Measurements from ENCODE around the gene PSMB5.
"Not testable (repeated sequence)": the region's sequence is repeated elsewhere in the genome, so short reads cannot be mapped to it uniquely, and the experiment has no call there.

The PSMB5 gene

DNA sequence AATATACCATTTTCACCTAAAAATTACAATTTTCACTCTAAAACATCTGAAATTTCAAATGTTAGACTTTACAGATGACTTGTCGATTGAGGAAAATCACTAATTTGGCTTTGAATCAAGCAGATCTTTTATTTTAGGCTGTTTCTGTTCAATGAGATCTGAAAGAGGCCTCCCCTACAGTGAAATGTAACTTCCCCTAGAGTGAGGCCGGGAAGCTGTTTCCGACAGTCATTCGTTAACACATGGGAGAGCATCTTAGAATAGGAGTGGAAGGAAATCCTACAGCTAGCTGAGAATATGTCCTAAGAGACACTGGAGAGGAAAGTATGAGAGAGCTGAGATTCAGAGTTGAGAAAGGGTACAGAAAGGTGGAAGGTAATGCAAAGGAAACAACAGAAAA lies 19.1 kb downstream of the PSMB5 start:
- no peak for DNase-seq (ENCODE audit: low read depth in 3 of 3)

DNA sequence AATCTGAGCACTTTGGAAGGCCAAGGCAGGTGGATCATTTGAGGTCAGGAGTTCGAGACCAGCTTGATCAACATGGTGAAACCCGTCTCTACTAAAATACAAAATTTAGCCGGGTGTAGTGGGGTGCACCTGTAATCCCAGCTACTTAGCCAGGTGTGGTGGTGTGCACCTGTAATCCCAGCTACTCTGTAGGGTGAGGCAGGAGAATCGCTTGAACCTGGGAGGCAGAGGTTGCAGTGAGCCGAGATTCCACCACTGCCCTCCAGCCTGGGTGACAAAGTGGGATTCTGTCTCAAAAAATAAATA lies 21.0 kb downstream of the PSMB5 start:
- not testable (repeated sequence) for DNase-seq (ENCODE audit: low read depth in 3 of 3)

DNA sequence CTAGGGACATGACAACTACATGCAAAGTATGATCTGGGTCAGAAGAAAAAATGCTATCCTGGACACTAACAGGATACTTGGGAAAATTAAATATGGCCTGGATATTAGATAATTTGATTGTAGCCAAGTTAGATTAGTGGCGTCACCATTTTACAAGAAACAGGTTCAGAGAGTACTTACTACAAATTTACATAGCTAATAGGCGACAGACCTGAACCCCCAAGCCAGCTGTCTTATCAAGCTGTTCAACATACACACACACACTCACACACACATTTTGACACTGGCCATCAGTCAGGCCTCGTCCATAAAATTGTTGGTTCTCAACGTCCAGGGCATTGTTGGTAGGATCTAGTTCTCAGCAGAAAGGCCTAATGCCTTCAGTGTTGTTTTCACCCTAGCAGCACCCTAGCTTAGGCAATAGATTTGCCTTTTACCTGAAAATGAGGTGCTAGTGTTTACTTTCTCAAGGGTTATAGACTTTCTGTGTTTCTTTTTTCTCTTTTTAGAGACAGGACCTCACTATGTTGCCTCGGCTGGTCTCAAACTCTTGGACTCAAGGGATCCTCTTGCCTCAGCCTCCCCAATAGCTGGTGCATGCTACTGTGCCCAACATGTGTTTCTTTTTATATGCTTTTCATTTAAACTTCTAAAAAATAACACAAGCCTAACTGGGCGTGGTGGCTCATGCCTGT lies 21.5 kb downstream of the PSMB5 start:
- DNase-seq (ENCODE audit: low read depth in 3 of 3), result no peak

DNA sequence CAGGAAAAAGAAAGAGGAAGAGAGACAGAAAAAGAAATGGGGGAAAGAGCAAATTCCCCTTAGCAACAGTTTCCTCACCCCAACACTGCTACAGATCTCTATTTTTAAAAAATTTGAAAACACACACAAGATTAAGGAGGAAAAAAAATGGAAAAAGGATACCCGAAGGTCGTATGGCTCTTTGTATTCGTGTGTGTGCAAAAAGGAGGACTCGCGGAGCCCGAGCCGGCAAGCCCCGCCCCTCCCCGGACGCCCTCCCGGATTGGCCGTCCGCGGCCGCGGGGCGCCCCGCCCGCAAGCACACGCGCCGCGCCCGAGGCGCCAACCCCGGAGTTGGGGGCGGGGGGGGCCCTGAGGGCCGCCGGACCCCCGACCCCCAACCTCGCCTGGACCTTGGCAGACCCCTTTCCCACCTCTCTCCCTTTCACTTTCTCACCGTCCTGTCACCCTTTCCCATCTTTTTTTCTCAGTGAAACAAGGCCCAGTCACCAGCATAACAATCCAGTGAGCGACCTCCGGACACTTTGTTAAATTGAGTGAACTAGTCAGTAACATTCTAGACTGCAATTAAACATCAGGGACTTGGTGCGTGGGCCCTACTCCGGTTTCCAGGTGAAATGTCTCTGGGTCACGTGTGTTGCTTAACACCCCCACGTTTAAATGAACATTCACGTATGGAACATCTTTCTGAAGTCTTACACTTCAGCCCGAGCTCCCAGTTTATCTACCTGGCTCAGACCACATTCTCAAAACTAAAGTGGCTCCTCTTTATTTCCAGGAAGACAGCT lies 24.6 kb downstream of the PSMB5 start, which contains the start of gene C14orf93:
C14orf93 (minus strand) TSS at position 205 of the 788 bp plus-strand sequence. CDS start 11,120 bp downstream, outside the sequence.
- peak; percentile 60 to 71 (median 67) for DNase-seq (ENCODE audit: low read depth in 3 of 3)

DNA sequence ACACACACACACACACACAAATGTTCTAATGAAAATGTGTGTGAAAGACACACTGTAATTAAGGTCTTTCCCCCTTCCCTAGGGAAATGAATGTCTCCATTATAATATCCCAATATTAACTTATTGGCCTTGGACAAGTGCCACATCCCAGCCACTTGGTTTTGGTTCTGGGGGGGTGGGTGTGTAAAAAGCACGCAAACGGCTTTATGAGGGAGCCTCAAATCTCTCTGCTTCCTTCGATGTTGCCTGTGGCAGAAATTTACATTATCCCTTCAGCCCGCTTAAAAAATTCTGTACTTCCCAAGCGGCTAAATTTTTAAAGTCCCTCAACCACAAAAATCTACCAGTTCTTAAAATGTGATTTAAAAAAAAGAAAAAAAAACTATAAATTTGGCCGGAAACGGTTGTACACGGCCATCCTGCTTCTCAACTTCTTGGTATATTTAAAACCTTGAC lies 25.2 kb downstream of the PSMB5 start:
- no peak for DNase-seq (ENCODE audit: low read depth in 3 of 3)

DNA sequence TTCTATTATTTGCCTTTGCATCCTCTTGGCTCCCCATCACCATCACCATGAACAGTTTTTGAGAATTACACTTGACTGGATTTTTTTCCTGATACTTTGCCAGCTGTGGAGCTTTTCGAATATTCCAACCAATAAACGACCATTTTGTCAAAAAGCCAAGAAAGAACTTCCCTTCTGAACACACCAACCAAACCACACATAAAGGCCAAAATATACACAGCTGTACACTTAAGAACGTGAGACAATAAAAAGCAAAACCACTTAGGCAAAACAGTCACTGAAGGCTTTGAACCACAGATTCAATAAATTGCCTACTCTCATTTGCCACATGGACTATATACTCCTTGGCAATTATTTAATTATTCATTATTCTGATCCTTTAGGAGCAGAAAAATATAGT lies 25.9 kb downstream of the PSMB5 start:
- DNase-seq (ENCODE audit: low read depth in 3 of 3), result no peak

DNA sequence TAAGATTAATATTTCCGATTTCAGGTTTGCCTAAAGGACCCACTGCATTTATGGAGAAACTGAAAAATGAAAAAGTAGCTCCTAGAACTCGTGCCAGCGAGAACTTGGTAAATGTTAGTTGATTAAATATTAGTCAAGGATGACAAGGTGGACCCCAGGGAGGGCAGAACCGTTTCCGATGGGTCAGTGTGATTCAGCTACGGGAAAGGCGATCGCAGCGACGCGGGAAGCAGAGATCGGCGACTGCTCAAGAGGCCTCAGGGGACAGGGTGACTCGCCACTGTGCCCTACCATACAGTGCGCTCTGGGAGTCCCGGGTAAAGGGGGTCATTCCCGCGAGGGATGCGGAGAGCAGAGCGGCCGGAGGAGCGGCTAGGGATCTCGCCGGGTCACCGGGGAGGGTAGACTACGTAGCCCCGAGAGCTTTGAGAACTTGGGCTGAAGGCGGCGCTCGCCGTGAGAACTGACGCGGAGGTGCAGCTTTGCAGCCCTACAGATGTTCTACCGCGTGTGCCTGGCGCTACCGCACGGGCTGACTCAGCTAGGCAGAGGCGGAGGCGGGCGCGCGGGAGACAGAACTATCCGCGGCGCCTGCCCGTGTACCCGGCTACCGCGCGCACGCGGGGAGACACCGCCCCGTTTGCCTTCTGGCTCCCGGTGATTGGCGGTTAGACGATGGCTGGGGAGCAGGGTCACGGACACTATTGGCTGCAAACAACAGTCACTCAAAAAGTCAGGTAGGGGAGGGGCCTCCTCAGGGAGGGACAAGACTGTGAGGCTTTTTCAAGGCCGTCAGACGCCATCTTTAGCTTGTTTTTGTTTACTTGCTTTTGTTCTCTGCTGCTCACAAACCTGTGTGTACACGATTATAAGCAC lies 27.9 kb downstream of the PSMB5 start:
- peak; percentile 85 to 97 (median 95) for DNase-seq (ENCODE audit: low read depth in 3 of 3)

DNA sequence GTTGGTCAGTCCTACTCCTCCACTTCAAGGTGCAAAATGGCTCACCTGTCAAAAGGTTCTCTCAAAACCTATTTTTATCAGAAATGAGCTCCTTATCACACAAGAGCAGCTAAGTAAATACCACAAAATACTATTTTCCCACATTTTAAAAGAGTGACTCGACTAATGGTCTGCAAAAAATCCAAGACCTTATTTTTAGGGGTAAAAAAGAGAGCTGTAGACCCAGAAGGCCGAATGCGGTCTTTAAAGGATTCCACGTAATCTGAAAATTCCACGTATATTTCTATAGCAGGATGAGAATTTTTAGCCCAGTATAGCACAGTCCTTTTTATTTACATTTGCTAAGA lies 28.5 kb downstream of the PSMB5 start:
- no peak for DNase-seq (ENCODE audit: low read depth in 3 of 3)

DNA sequence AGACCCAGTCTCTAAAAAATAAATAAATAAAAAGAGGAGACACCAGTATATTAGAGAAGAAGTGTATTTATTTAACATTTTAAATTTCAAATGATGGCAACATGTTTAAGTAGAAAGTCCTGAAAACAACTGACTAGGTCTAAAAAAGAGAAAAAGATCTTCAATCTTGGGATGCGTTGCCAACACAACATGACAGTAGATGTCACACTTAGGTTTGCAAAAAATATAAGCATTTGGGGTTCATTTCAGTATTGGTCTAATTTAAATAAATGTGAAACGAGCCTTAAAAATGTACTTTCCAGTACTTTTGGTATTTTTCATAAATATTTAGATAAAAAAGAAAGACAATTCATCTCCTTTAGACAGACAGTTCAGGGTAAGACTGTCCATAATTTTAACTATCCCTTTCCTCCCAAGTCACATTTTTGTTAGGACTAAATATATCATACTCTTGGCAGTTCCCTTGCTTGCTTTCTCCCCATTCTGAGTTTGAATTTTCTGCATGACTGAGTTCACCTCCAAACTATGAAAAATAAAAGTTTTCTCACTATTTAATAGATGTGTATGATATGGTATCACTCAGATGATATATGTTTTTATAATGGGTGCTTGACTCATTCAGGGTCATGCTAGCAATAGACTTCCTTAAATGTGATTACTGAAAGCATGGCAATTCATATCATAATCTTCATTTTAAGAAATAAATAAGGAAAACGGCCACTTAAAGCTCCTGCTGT lies 29.1 kb downstream of the PSMB5 start:
- no peak for DNase-seq (ENCODE audit: low read depth in 3 of 3)

DNA sequence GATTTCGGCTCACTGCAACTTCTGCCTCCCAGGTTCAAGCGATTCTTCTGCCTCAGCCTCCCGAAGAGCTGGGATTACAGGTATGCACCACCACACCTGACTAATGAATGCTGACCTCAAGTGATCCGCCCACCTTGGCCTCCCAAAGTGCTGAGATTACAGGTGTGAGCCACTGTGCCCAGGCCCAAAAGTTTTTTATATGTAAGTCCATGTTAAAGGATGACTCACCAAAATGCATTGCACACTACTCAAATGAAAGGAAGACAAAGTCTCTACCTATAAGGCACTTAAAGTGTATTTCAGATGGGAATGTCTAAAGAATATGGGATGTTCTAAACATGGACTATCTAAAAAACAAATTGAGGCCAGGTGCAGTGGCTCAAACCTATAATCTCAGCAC lies 30.4 kb downstream of the PSMB5 start:
- DNase-seq (ENCODE audit: low read depth in 3 of 3), result not testable (repeated sequence)

DNA sequence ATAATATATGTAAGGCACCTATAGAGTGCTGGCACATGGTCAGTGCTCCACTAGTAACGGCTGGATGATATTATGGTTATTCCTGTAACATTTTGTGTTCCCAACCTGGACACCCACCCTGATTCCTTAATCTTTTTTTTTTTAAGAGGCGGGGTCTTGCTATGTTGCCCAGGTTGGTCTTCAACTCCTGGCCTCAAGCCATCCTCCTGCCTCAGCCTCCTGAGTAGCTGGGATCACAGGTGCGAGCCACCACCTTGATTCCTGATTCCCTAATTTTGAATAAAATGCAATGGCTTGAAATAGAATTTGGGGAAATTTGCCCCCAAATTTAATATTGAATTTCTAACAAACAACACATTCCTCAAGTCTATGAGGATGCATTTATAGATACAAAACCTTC lies 32.1 kb downstream of the PSMB5 start:
- DNase-seq (ENCODE audit: low read depth in 3 of 3), result no peak

DNA sequence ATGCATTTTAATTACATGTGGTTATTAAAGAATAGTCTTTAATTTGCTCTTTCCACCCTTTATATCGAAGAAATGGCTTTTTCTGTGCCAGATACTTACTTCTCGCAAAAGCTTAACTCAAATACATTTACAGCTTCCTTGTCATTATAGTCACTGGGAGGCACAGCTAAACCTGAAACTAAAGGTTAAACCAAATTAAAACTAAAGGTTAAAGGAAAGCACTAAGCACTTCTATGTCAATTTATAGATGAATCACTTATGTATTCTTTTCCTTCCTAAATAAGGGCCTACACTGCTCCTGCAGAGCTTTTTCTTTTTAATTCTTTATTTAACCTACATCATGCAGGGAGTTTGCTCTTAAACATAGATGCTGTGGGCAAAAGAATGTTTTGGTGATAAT lies 33.8 kb downstream of the PSMB5 start:
- no peak for DNase-seq (ENCODE audit: low read depth in 3 of 3)

DNA sequence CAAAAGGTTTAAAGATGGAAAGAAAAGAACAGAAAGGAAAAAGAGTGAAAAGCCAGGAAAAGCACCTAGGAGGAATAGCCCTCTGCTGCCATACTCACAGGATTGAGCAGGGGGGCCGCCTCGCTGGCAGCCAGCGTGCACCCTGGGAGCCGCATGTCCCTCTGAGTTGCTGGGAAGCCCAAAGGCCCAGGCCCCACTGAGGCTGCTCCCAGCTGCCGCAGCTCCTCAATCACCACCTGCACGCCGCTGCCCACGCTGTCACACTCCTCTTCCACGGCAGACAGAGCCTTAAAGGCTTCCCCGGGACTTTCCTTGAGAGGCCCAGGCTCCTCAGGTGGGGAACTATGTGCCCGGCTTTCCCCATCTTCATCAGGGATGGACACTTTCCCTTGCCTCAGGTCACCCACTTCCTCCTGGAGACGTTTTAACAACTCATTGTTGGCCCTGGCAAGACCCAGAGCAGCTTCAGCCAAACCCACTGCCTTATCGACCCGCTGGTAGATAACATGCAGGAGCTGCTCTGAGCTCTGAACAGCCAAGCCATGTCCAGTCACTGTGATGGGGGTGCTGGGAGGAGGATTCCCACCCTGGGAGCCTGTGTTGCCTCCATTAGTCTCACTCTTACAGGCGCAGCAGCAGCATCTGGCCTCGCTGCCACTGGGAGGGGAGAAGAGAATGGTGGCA lies 36.2 kb downstream of the PSMB5 start:
- DNase-seq (ENCODE audit: low read depth in 3 of 3), result no peak

DNA sequence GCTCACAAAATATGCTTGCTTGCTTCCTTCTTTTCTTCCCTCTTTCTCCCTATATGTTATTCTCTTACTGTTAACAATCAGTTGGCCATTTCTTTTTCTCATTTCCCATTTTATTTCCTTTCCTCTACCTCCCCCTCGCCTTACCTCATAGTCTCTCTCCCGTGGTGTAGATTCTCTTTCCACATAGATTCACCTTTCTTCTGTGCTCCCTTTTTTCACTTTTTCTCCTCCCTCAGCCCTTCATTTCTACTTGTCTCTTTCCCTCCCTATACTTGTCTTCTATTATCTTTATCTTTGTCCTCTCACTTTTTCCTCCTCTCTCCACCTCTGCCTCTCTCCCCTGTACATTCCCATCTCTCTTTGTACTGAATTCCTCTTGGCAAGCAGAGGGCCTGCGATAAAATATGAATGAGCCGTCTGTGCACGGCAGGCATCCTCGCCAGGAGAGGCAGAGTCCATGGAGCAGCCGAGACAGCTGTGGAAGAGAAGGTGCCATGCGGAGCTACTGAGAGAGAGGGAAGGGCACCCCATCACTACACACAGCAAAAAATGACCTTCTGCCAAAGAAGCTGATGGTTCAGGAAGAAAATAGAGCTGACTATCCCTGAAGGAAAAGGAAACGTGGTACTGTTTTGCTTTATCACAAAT lies 36.9 kb downstream of the PSMB5 start:
- no peak for DNase-seq (ENCODE audit: low read depth in 3 of 3)

DNA sequence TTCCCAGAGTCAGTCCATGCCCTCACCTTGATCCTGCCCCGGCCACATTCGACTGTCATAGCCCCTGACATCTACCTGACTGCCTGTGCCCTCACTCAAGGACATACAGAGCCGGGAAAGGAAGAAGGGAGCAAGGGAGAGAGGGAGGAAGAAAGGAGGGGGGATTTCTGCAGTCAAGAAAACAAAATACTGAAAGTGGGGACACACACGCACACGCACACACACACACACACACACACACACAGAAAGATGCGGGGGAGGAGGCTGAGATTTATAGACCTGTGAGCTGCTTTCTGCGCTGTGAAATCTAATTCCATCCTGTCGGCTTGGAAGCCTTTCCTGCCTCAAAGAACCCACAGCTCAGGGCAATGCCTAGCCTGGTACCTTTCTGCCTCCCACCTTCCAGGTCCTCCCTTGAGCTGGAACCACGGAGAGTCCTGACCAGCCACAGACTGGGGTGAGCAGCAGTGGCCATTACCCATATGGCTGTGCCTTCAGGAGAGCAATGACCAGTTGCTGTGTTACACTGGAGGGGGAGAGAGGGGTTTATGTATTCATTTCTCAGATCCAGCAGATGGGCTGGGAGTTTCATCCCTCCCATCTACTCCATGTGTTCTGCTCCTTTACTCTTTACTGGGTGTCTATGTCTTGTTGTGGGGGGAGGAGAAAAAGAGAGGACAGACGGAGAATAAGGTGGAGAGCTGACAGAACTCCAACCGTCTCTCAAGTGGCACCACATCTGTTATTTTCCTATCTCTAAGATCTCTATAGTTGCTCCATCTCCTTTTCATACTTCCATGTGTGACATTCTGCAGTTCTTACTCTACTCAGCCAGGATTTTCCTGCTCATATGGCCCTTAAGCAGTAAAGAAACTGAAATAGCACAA lies 37.7 kb downstream of the PSMB5 start:
- DNase-seq (ENCODE audit: low read depth in 3 of 3), result no peak

DNA sequence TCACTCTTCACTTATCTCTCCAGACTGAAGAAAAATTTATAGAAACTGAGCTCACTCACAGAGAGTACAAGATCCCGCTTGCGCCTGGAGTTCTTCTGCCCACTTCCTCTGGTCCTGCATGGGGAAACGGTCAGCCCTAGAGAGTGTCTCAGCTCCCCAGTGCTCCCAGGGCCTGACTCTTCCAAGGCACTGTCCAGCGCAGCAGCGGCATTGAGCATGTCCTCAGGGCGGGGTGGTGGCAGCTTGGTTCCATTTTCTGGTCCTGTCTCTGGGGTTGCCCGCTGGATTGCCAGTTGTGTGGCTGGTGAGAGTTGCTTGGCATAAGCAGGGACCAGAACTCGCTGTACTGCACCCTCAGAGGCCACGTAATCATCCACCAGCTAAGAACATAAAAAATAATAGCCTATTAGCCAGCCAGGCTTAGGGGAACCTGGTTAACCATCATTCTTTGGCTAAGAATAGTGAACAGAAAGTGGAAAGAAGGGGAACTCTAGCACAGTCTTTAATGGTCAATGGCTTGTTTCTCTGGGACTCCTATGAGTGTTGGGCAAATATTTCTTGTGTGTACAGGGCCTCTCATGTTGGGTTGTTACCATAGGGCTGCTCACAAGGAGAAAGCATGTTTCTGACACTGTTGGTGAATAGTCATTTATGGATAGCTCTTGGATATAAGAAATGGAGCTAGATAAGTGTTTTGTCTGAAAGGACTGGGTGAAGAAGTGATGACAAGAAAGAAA lies 38.6 kb downstream of the PSMB5 start:
- DNase-seq (ENCODE audit: low read depth in 3 of 3), result no peak

DNA sequence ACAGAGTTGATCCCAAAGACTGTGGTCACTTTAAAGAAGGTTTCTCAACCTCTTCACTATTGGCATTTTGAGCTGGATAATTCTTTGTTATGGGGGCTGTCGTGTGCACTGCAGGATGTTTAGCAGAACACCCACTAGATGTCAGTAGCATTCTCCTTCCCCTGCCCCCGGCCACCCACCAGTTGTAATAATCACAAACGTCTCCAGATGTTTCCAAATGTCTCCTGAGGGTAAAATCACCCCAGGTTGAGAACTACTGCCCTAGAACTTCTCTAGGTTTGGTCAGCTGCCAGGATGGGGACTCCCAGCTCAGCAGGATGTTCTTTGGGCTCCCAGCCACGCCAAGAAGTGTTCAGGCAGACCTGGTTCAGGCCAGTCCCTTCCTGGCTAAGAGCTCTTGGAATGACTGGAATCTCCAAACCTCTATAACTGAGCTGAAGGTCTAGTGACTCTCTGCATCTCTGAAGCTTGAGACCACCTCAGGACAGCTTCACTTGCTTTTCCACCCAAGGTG lies 39.9 kb downstream of the PSMB5 start:
- DNase-seq (ENCODE audit: low read depth in 3 of 3), result peak in 1 of 3 experiments; percentile 22

DNA sequence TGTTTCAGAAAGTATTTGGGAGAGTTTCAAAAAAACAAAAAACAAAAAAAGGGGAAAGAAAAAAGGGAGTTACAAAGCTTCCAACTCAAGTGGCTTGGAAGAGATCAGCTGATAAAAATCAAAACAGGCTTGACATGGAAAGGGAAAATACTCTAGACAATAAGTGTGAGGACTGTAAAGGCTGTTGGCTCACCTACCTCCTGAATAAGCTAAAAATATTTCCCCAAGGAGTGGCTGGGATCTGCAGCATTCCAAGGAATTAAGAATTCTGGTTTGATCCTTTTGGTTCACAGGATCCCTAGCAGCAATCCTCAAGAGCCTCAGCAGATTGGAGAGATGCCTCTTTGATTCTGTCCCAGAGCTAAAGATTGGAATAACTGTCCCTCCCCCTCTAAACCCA lies 41.2 kb downstream of the PSMB5 start:
- no peak for DNase-seq (ENCODE audit: low read depth in 3 of 3)

DNA sequence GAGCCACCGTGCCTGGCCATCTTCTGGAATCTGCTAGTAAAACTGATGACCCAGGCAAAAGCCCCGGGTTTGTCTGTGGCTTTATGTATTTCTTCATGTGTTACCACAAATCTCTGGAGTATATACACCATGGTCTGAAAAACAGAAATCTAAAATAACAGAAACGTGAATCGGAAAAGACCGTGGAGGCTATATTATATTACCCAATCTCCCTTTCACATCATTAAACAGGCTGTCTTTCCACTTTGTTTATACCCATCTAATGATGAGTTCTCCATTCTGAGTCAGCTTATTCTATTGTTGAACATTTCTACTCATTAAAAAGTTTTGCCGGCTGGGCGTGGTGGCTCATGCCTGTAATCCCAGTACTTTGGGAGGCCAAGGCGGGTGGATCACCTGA lies 42.8 kb downstream of the PSMB5 start:
- DNase-seq (ENCODE audit: low read depth in 3 of 3), result no peak
